CD14-positive monocyte (primary cell): ENCODE data around the gene ZCCHC4. TPM values are rescaled to one million over a fixed set of nuclear protein-coding genes. Genes with fewer than 3 reads are reported as not detected.

Experiments
- DNase-seq, 3 donors: peaks; one replicate each; pipeline ENCODE4 v3.0.0-alpha.2; 2011 to 2022
- H2AFZ ChIP-seq: 2 replicates; pipeline ENCODE4 v1.6.0; 2012; ENCODE audit warnings: mild to moderate bottlenecking, low read depth, low read length, inconsistent platforms; ENCODE audit not compliant: insufficient read depth, poor library complexity, severe bottlenecking
- H3K27ac ChIP-seq, 2 donors: 1 replicate in 1 of 2; 2 replicates in 1 of 2; pipeline ENCODE4 v1.5.1; 2012 to 2013; ENCODE audit warnings: low read length in 2 of 2, control low read depth in 1 of 2, inconsistent platforms in 1 of 2, low read depth in 1 of 2, mild to moderate bottlenecking in 1 of 2
- H3K27me3 ChIP-seq, 2 donors: one replicate each; pipeline versions ENCODE4 v1.6.0 to v1.6.1; 2011 to 2013; ENCODE audit warnings: low read length in 2 of 2; ENCODE audit not compliant: control insufficient read depth in 2 of 2, insufficient read depth in 2 of 2
- H3K36me3 ChIP-seq, 2 donors: replicated peaks in 1 of 2; 1 replicate in 1 of 2; 2 replicates in 1 of 2; pipeline versions ENCODE4 v1.5.1 to v1.6.1; 2012 to 2013; ENCODE audit warnings: low read length in 2 of 2, control low read depth in 1 of 2, inconsistent platforms in 1 of 2, mild to moderate bottlenecking in 1 of 2; ENCODE audit not compliant: insufficient read depth in 2 of 2, control insufficient read depth in 1 of 2
- H3K4me1 ChIP-seq, 2 donors: 1 replicate in 1 of 2; 2 replicates in 1 of 2; pipeline versions ENCODE4 v1.5.1 to v1.6.1; 2012 to 2013; ENCODE audit warnings: low read length in 2 of 2, control low read depth in 1 of 2, inconsistent platforms in 1 of 2, mild to moderate bottlenecking in 1 of 2, moderate library complexity in 1 of 2; ENCODE audit not compliant: insufficient read depth in 2 of 2, control insufficient read depth in 1 of 2
- H3K4me2 ChIP-seq: replicated peaks from 2 replicates; pipeline ENCODE3; 2012; ENCODE audit warnings: low read length, moderate library complexity, mild to moderate bottlenecking; ENCODE audit not compliant: poor library complexity, severe bottlenecking; ENCODE audit errors: extremely low read depth
- H3K4me3 ChIP-seq, 3 experiments: fragments of 200-600 bp in 1 of 3; sonication (generic) in 1 of 3; replicated peaks in 1 of 3; 1 replicate in 2 of 3; 2 replicates in 1 of 3; pipeline ENCODE4 v1.5.1; 2011 to 2013; ENCODE audit warnings: low read length in 3 of 3, mild to moderate bottlenecking in 3 of 3, control low read depth in 2 of 3, low read depth in 2 of 3, inconsistent platforms in 1 of 3, moderate library complexity in 1 of 3
- H3K79me2 ChIP-seq: 2 replicates; pipeline ENCODE4 v1.6.0; 2012; ENCODE audit warnings: mild to moderate bottlenecking, control low read depth, inconsistent platforms, low read length, moderate library complexity; ENCODE audit not compliant: insufficient read depth
- H3K9ac ChIP-seq: 2 replicates; pipeline ENCODE4 v1.6.0; 2017; ENCODE audit warnings: low read length, mild to moderate bottlenecking; ENCODE audit not compliant: insufficient read depth, poor library complexity, severe bottlenecking
- H3K9me3 ChIP-seq, 2 donors: replicated peaks in 1 of 2; 1 replicate in 1 of 2; 2 replicates in 1 of 2; pipeline versions ENCODE4 v1.5.1 to v1.6.1; 2012 to 2013; ENCODE audit warnings: low read length in 2 of 2, control low read depth in 1 of 2; ENCODE audit not compliant: control insufficient read depth in 1 of 2, insufficient read depth in 1 of 2
- H4K20me1 ChIP-seq: 2 replicates; pipeline ENCODE4 v1.6.0; 2012; ENCODE audit warnings: mild to moderate bottlenecking, low read length, control low read depth, moderate library complexity; ENCODE audit not compliant: insufficient read depth
- H3K27ac Mint-ChIP-seq, 7 donors: one replicate each; pipeline ENCODE4 v1.8.0; 2020; ENCODE audit warnings: mild to moderate bottlenecking in 7 of 7, mixed read lengths in 7 of 7, moderate library complexity in 6 of 7, inconsistent platforms in 2 of 7
- H3K27me3 Mint-ChIP-seq, 3 donors: one replicate each; pipeline ENCODE4 v1.8.0; 2021 to 2022; ENCODE audit warnings: low read depth in 3 of 3, mild to moderate bottlenecking in 3 of 3, mixed read lengths in 3 of 3, moderate library complexity in 3 of 3, inconsistent platforms in 1 of 3
- H3K36me3 Mint-ChIP-seq, 2 donors: one replicate each; pipeline ENCODE4 v1.8.0; 2020; ENCODE audit warnings: mixed read lengths in 2 of 2, inconsistent platforms in 1 of 2, mild to moderate bottlenecking in 1 of 2
- H3K4me1 Mint-ChIP-seq: one replicate; pipeline ENCODE4 v1.8.0; 2020; ENCODE audit warnings: mild to moderate bottlenecking, mixed read lengths
- H3K4me3 Mint-ChIP-seq, 2 donors: one replicate each; pipeline ENCODE4 v1.8.0; 2020; ENCODE audit warnings: mild to moderate bottlenecking in 2 of 2, mixed read lengths in 2 of 2, moderate library complexity in 1 of 2
- H3K9me3 Mint-ChIP-seq, 7 donors: one replicate each; pipeline ENCODE4 v1.8.0; 2020 to 2022; ENCODE audit warnings: mixed read lengths in 7 of 7, mild to moderate bottlenecking in 6 of 7, moderate library complexity in 6 of 7, inconsistent platforms in 2 of 7
- CTCF ChIP-seq: fragments of 200-600 bp; IDR thresholded peaks from one replicate; pipeline ENCODE4 v1.8.0; 2022; ENCODE audit warnings: antibody characterized with exemption, mild to moderate bottlenecking
- WGBS: methylation state at CpG from one replicate; pipeline ENCODE4 v1.1.5; 2013; ENCODE audit warnings: missing lambda C conversion rate; ENCODE audit not compliant: insufficient coverage; 5-methylcytosine and 5-hydroxymethylcytosine counted together
- intact Hi-C, 2 donors: fragments of 100-400 bp; cut with micrococcal nuclease; formaldehyde crosslinking; loops; one replicate each; pipeline versions ENCODE4 v1.15.0 to v1.15.1; 2023
- polyA plus RNA-seq, 3 donors: library from polyadenylated mRNA; depleted of rRNA in 1 of 3; unstranded in 2 of 3; stranded (reverse) in 1 of 3; fragments of 300-500 nt in 2 of 3; fragments of >200 nt in 1 of 3; fragmentation: Illumina TruSeq in 2 of 3; gene quantifications; 1 replicate in 2 of 3; 2 replicates in 1 of 3; pipeline ENCODE4 v1.2.3, GENCODE V29; 2012 to 2021

ZCCHC4 gene
- polyA plus RNA-seq, 3 donors: 1.6 to 3.5 (median 3.4) TPM

- H3K9me3 ChIP-seq: no peaks in the 10 kb centered on the region
- H3K79me2 ChIP-seq: no peaks in the 10 kb centered on the region
- Mint-ChIP-seq H3K27me3 (no peaks in the 10 kb centered on the region), H3K4me1 (peaks cover 2% of the 10 kb centered on the region), H3K36me3 (peaks cover 14 to 16% of the 10 kb centered on the region in 2 donors), H3K27ac (no peak overlapping the region), H3K9me3 (no peaks in the 10 kb centered on the region), H3K4me3 (no peak overlapping the region)
- H2AFZ ChIP-seq: no peak overlapping the region
- no peak for DNase-seq
- no peaks in the 10 kb centered on the region for H4K20me1 ChIP-seq
- peaks cover 2 to 21% of the 10 kb centered on the region in 2 donors for H3K36me3 ChIP-seq
- H3K27me3 ChIP-seq: no peaks in the 10 kb centered on the region
- no peak overlapping the region for H3K9ac ChIP-seq
- H3K4me1 ChIP-seq: no peaks in the 10 kb centered on the region
- no peak overlapping the region for H3K4me2 ChIP-seq
- H3K27ac ChIP-seq: no peak overlapping the region
- no CpG with 5 or more reads among the region's 2 CpGs for WGBS
- intact Hi-C loops: no loop called here
- TF ChIP-seq CTCF: no peak
- H3K4me3 ChIP-seq: no peak overlapping the region
Measured at GRCh38 chr4:25347971-25348370, 35.4 kb downstream of the ZCCHC4 start.

GRCh38 chr4:25350561-25350960 is 38.0 kb downstream of the ZCCHC4 start:
- Histone ChIP-seq H3K4me2 (no peak overlapping the region), H3K27ac (no peak overlapping the region), H2AFZ (no peak overlapping the region), H3K27me3 (no peaks in the 10 kb centered on the region), H3K9me3 (no peaks in the 10 kb centered on the region), H3K4me1 (no peaks in the 10 kb centered on the region), H3K9ac (no peak overlapping the region), H3K4me3 (no peak overlapping the region), H4K20me1 (no peaks in the 10 kb centered on the region), H3K79me2 (no peaks in the 10 kb centered on the region), H3K36me3 (peaks cover 0 to 21% of the 10 kb centered on the region in 2 donors)
- no peak for DNase-seq
- WGBS: no CpG with 5 or more reads among the region's 2 CpGs
- H3K36me3 Mint-ChIP-seq: peaks cover 19 to 22% of the 10 kb centered on the region in 2 donors
- H3K27me3 Mint-ChIP-seq: no peaks in the 10 kb centered on the region
- no peak for TF ChIP-seq CTCF
- H3K4me1 Mint-ChIP-seq: peaks cover 2% of the 10 kb centered on the region
- no peak overlapping the region for H3K27ac Mint-ChIP-seq
- H3K9me3 Mint-ChIP-seq: no peaks in the 10 kb centered on the region
- H3K4me3 Mint-ChIP-seq: no peak overlapping the region
- intact Hi-C loops: no loop called here
